Neural cell (in vitro differentiated cells): ENCODE measurements around the gene NCBP1. TPM values are rescaled to one million over a fixed set of nuclear protein-coding genes. Genes with fewer than 3 reads are reported as not detected.
A peak's percentile ranks its signal among the peaks of the same experiment; 100 is the strongest.

Experiments used
- H2AFZ ChIP-seq: fragments of 200-600, 300-800 bp; sonication (generic), shearing (Covaris generic); 2 replicates; pipeline ENCODE4 v1.6.0; 2014; ENCODE audit warnings: low read depth, mild to moderate bottlenecking, antibody characterized with exemption, low read length, moderate library complexity
- H3F3A ChIP-seq: fragments of 200-600 bp; shearing (Covaris generic); 2 replicates; pipeline ENCODE4 v1.6.1; 2016; ENCODE audit warnings: mild to moderate bottlenecking, moderate library complexity, mixed read lengths, antibody characterized with exemption, low read length; ENCODE audit not compliant: insufficient read depth, poor library complexity, severe bottlenecking
- H3K27ac ChIP-seq: fragments of 200-600, 300-800 bp; sonication (generic), shearing (Covaris generic); 2 replicates; pipeline ENCODE4 v1.5.1; 2014; ENCODE audit warnings: mild to moderate bottlenecking, low read length, moderate library complexity
- H3K27me3 ChIP-seq: fragments of 300-800, 200-600 bp; sonication (generic), shearing (Covaris generic); 2 replicates; pipeline ENCODE4 v1.6.0; 2014; ENCODE audit warnings: mild to moderate bottlenecking, low read depth, low read length, moderate library complexity; ENCODE audit not compliant: insufficient read depth
- H3K36me3 ChIP-seq: fragments of 300-800, 200-600 bp; sonication (generic), shearing (Covaris generic); 2 replicates; pipeline ENCODE4 v1.5.1; 2014; ENCODE audit warnings: mild to moderate bottlenecking, antibody characterized with exemption, low read length, moderate library complexity; ENCODE audit not compliant: insufficient read depth
- H3K4me2 ChIP-seq: fragments of 300-800, 200-600 bp; sonication (generic), shearing (Covaris generic); 2 replicates; pipeline ENCODE4 v1.6.0; 2014; ENCODE audit warnings: mild to moderate bottlenecking, low read length
- H3K4me3 ChIP-seq: fragments of 300-800, 200-600 bp; sonication (generic), shearing (Covaris generic); 2 replicates; pipeline ENCODE4 v1.5.1; 2014; ENCODE audit warnings: mild to moderate bottlenecking, low read length, moderate library complexity
- H3K79me2 ChIP-seq: fragments of 200-600 bp; shearing (Covaris generic); replicated peaks from 2 replicates; pipeline ENCODE4 v1.6.0; 2014; ENCODE audit warnings: mild to moderate bottlenecking, low read length, moderate library complexity; ENCODE audit not compliant: insufficient read depth
- H3K9ac ChIP-seq: fragments of 300-800, 200-600 bp; sonication (generic), shearing (Covaris generic); 2 replicates; pipeline ENCODE4 v1.6.1; 2016; ENCODE audit warnings: mild to moderate bottlenecking, low read length, mixed read lengths
- H3K9me2 ChIP-seq: fragments of 200-600 bp; shearing (Covaris generic); 2 replicates; pipeline ENCODE4 v1.6.1; 2016; ENCODE audit warnings: mild to moderate bottlenecking, low read length, mixed read lengths; ENCODE audit not compliant: insufficient read depth
- H3K9me3 ChIP-seq: fragments of 200-600, 300-800 bp; sonication (generic), shearing (Covaris generic); 2 replicates; pipeline ENCODE4 v1.6.1; 2016; ENCODE audit warnings: mild to moderate bottlenecking, mixed run types, low read length, moderate library complexity, mixed read lengths
- H4K20me1 ChIP-seq: fragments of 200-600 bp; shearing (Covaris generic); 2 replicates; pipeline ENCODE4 v1.6.1; 2016; ENCODE audit warnings: mild to moderate bottlenecking, mixed run types; ENCODE audit not compliant: insufficient read depth
- EP300 ChIP-seq: fragments of 450-650 bp; conservative IDR thresholded peaks from 2 replicates; pipeline ENCODE4 v1.6.1; 2014; ENCODE audit warnings: antibody characterized with exemption, mild to moderate bottlenecking, moderate library complexity; ENCODE audit not compliant: poor library complexity, severe bottlenecking
- EZH2 ChIP-seq: fragments of 200-600, 300-800 bp; shearing (Covaris generic), sonication (generic); IDR thresholded peaks from 2 replicates; pipeline ENCODE4 v1.6.1; 2014; ENCODE audit warnings: antibody characterized with exemption, low read length, borderline replicate concordance, mild to moderate bottlenecking; ENCODE audit not compliant: insufficient read depth, poor library complexity, severe bottlenecking
- MXI1 ChIP-seq: fragments of 450-650 bp; conservative IDR thresholded peaks from 2 replicates; pipeline ENCODE4 v1.6.1; 2014; ENCODE audit warnings: antibody characterized with exemption, mild to moderate bottlenecking; ENCODE audit not compliant: poor library complexity, severe bottlenecking
- POLR2AphosphoS5 ChIP-seq: IDR thresholded peaks from 2 replicates; pipeline ENCODE4 v1.6.1; 2012
- RAD21 ChIP-seq: fragments of 450-650 bp; conservative IDR thresholded peaks from 2 replicates; pipeline ENCODE4 v1.6.1; 2014; ENCODE audit warnings: antibody characterized with exemption, mild to moderate bottlenecking, moderate library complexity
- SMC3 ChIP-seq: fragments of 450-650 bp; conservative IDR thresholded peaks from 2 replicates; pipeline ENCODE4 v1.6.1; 2014; ENCODE audit warnings: antibody characterized with exemption, mild to moderate bottlenecking, moderate library complexity; ENCODE audit not compliant: poor library complexity
- TAF1 ChIP-seq: IDR thresholded peaks from 2 replicates; pipeline ENCODE4 v1.6.1; 2012; ENCODE audit warnings: low read depth
- polyA plus RNA-seq: library from polyadenylated mRNA; depleted of rRNA; stranded (reverse); fragments of >200 nt; gene quantifications from 2 replicates; pipeline ENCODE4 v1.2.3, GENCODE V29; 2014
- TF ChIP-seq, protein P1 (sequence below): IDR thresholded peaks from 2 replicates; pipeline ENCODE4 v1.6.1; 2012; ENCODE audit warnings: borderline replicate concordance
- TF ChIP-seq, protein P2 (sequence below): fragments of 450-650 bp; IDR thresholded peaks from 2 replicates; pipeline ENCODE4 v1.5.1; 2014; ENCODE audit warnings: antibody characterized with exemption, mild to moderate bottlenecking, moderate library complexity; ENCODE audit not compliant: poor library complexity, severe bottlenecking

The NCBP1 gene
- polyA plus RNA-seq, 1 donor from 2014 or later: 30.6 TPM

DNA sequence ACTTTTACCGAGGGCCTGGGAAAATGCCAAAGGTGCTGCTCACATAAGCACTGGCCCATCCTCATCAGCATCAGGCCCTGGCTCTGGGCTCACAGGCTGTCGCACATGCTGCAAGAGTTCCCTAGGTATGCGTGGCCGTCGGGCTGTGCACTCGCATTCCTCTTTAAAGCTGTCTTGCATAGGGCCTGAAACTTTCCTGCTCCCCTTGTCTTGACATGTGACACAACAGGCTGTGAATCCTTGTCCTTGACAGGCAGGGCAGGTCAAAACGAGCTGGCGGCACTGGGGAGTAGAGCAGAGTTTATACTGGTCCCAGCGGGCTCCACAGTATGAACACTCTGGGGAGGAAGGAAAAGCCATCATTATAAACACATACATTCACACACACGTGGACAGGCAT, 31.2 kb upstream of the NCBP1 start:
- no peak overlapping the region for H3K4me2 ChIP-seq
- no peak overlapping the region for H3K27ac ChIP-seq
- no peaks in the 10 kb centered on the region for H3K9me3 ChIP-seq
- no peak overlapping the region for H3K9ac ChIP-seq
- TF ChIP-seq EP300 (no peak), TAF1 (no peak), POLR2AphosphoS5 (no peak), EZH2 (no peak), MXI1 (no peak), SMC3 (no peak), RAD21 (no peak)
- TF ChIP-seq, protein P1, sequence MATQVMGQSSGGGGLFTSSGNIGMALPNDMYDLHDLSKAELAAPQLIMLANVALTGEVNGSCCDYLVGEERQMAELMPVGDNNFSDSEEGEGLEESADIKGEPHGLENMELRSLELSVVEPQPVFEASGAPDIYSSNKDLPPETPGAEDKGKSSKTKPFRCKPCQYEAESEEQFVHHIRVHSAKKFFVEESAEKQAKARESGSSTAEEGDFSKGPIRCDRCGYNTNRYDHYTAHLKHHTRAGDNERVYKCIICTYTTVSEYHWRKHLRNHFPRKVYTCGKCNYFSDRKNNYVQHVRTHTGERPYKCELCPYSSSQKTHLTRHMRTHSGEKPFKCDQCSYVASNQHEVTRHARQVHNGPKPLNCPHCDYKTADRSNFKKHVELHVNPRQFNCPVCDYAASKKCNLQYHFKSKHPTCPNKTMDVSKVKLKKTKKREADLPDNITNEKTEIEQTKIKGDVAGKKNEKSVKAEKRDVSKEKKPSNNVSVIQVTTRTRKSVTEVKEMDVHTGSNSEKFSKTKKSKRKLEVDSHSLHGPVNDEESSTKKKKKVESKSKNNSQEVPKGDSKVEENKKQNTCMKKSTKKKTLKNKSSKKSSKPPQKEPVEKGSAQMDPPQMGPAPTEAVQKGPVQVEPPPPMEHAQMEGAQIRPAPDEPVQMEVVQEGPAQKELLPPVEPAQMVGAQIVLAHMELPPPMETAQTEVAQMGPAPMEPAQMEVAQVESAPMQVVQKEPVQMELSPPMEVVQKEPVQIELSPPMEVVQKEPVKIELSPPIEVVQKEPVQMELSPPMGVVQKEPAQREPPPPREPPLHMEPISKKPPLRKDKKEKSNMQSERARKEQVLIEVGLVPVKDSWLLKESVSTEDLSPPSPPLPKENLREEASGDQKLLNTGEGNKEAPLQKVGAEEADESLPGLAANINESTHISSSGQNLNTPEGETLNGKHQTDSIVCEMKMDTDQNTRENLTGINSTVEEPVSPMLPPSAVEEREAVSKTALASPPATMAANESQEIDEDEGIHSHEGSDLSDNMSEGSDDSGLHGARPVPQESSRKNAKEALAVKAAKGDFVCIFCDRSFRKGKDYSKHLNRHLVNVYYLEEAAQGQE: no peak
- no peaks in the 10 kb centered on the region for H4K20me1 ChIP-seq
- no peaks in the 10 kb centered on the region for H3K9me2 ChIP-seq
- H3K36me3 ChIP-seq: no peaks in the 10 kb centered on the region
- H2AFZ ChIP-seq: no peak overlapping the region
- H3F3A ChIP-seq: no peaks in the 10 kb centered on the region
- no peaks in the 10 kb centered on the region for H3K27me3 ChIP-seq
- no peaks in the 10 kb centered on the region for H3K79me2 ChIP-seq
- H3K4me3 ChIP-seq: no peak overlapping the region

DNA sequence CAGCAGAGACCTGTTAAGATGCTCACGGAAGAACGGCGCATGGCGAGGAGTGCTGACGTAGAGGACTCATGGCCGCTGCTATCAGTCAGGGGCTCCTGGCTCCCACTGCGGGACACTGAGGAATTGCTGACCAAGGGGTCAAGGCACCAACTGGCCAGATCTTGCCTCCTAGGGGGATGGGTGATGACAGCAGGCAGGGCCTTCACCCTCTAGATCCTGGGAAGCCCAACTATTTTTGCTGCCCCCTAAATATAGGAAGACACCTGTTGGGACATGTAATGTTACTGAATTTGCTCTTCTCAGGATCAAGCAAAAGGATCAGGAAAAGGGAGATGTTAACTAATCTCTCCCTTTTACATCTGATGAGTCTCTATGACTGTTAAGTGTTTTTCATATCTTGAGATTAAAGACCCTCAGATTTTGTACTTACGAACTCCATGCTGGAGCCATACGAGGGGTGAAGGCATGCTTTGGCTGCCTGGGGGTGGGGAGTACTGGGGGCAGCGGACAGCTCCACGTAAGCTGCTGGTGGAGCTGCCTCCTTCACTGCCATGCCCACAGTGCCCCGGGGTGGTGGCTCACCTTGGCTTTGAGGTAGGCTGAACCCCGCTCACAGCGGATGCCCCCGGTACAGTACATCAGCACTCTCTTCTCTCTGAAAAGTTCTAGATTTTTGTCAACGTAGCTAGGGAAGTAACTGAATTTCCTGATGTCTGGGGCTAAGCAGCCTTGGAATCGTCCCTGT, 28.5 kb upstream of the NCBP1 start:
- H3K79me2 ChIP-seq: no peaks in the 10 kb centered on the region
- H3K9ac ChIP-seq: no peak overlapping the region
- H3K4me2 ChIP-seq: no peak overlapping the region
- no peaks in the 10 kb centered on the region for H3K9me2 ChIP-seq
- H3K27me3 ChIP-seq: no peaks in the 10 kb centered on the region
- H3K36me3 ChIP-seq: no peaks in the 10 kb centered on the region
- H3K27ac ChIP-seq: no peak overlapping the region
- no peaks in the 10 kb centered on the region for H3K9me3 ChIP-seq
- no peaks in the 10 kb centered on the region for H3F3A ChIP-seq
- H3K4me3 ChIP-seq: no peak overlapping the region
- no peak overlapping the region for H2AFZ ChIP-seq
- TF ChIP-seq EZH2 (no peak), RAD21 (no peak), EP300 (no peak), MXI1 (no peak)
- H4K20me1 ChIP-seq: no peaks in the 10 kb centered on the region

DNA sequence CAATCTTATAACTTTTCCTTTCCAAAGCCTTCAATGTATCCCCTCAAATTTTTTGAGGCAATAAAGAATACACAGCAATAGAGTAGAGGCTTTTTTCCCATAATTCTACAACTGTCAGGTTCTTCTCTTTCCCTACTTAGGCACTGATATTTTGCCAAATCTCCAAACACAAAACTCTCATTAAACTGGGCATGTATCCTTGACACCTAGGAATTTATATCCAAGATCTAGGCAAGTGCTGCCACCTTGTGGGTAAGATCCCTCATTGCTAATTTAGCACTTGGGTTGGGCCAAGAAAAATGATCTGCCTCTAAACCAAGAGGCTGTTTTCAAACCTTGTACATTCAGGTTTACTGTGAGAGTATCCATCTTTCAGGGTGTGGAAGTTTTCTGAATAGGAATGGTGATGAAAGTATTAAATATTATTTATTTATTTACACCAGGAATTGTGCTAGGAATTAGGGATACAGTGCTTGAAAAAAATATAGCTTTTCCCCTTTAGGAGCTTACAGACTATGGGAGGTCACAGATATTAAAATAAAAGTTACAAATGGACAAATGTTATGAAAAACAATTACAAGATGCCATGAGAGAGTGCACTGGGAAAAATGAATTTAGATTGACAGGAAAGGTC, 18.1 kb upstream of the NCBP1 start:
- Histone ChIP-seq H4K20me1 (no peaks in the 10 kb centered on the region), H3K27me3 (no peaks in the 10 kb centered on the region), H3K9ac (no peak overlapping the region), H3K79me2 (no peaks in the 10 kb centered on the region), H3K4me3 (no peak overlapping the region), H3K36me3 (peaks cover 3% of the 10 kb centered on the region), H3K27ac (no peak overlapping the region), H3K4me2 (no peak overlapping the region), H2AFZ (no peak overlapping the region), H3K9me3 (no peaks in the 10 kb centered on the region), H3K9me2 (no peaks in the 10 kb centered on the region), H3F3A (no peaks in the 10 kb centered on the region)
- TF ChIP-seq POLR2AphosphoS5 (no peak), SMC3 (peak; percentile 87), RAD21 (peak; percentile 86)
- TF ChIP-seq, protein P2, sequence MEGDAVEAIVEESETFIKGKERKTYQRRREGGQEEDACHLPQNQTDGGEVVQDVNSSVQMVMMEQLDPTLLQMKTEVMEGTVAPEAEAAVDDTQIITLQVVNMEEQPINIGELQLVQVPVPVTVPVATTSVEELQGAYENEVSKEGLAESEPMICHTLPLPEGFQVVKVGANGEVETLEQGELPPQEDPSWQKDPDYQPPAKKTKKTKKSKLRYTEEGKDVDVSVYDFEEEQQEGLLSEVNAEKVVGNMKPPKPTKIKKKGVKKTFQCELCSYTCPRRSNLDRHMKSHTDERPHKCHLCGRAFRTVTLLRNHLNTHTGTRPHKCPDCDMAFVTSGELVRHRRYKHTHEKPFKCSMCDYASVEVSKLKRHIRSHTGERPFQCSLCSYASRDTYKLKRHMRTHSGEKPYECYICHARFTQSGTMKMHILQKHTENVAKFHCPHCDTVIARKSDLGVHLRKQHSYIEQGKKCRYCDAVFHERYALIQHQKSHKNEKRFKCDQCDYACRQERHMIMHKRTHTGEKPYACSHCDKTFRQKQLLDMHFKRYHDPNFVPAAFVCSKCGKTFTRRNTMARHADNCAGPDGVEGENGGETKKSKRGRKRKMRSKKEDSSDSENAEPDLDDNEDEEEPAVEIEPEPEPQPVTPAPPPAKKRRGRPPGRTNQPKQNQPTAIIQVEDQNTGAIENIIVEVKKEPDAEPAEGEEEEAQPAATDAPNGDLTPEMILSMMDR: peak; percentile 89
- TF ChIP-seq, protein P1: no peak
